Smooth muscle cell (in vitro differentiated cells): ENCODE measurements around the gene OSBP2. TPM values are rescaled to one million over a fixed set of nuclear protein-coding genes. Genes with fewer than 3 reads are reported as not detected.
"Not testable (repeated sequence)": the region's sequence is repeated elsewhere in the genome, so short reads cannot be mapped to it uniquely, and the experiment has no call there.

Experiments used
- DNase-seq: peaks from one replicate; lab custom pipeline; 2025; ENCODE audit not compliant: unreplicated experiment; lab: John Stamatoyannopoulos, UW
- H2AFZ ChIP-seq: fragments of 200-600 bp; sonication (generic); 2 replicates; pipeline ENCODE4 v1.6.0; 2016; ENCODE audit warnings: antibody characterized with exemption, low read depth, mild to moderate bottlenecking
- H3F3A ChIP-seq: fragments of 200-600 bp; sonication (generic); 2 replicates; pipeline ENCODE4 v1.6.0; 2017; ENCODE audit warnings: antibody characterized with exemption, low read depth
- H3K27ac ChIP-seq: fragments of 200-600 bp; sonication (generic); 2 replicates; pipeline ENCODE4 v1.5.1; 2016; ENCODE audit warnings: low read depth, mild to moderate bottlenecking
- H3K27me3 ChIP-seq: fragments of 200-600 bp; sonication (generic); 2 replicates; pipeline ENCODE4 v1.6.1; 2016; ENCODE audit warnings: low read depth, mild to moderate bottlenecking
- H3K36me3 ChIP-seq: fragments of 200-600 bp; sonication (generic); 2 replicates; pipeline ENCODE4 v1.5.1; 2016; ENCODE audit warnings: low read depth
- H3K4me1 ChIP-seq: fragments of 200-600 bp; sonication (generic); 2 replicates; pipeline ENCODE4 v1.5.1; 2016; ENCODE audit warnings: low read depth
- H3K4me2 ChIP-seq: fragments of 200-600 bp; sonication (generic); 2 replicates; pipeline ENCODE4 v1.6.0; 2016; ENCODE audit warnings: mild to moderate bottlenecking
- H3K4me3 ChIP-seq: fragments of 200-600 bp; sonication (generic); 2 replicates; pipeline ENCODE4 v1.5.1; 2016; ENCODE audit warnings: mild to moderate bottlenecking
- H3K79me2 ChIP-seq: fragments of 200-600 bp; sonication (generic); 2 replicates; pipeline ENCODE4 v1.6.0; 2016; ENCODE audit warnings: low read depth, mild to moderate bottlenecking
- H3K9ac ChIP-seq: fragments of 200-600 bp; sonication (generic); 2 replicates; pipeline ENCODE4 v1.6.0; 2016; ENCODE audit warnings: low read depth
- H3K9me3 ChIP-seq: fragments of 200-600 bp; sonication (generic); replicated peaks from 2 replicates; pipeline ENCODE4 v1.5.1; 2016; ENCODE audit warnings: low read depth
- H4K20me1 ChIP-seq: fragments of 200-600 bp; sonication (generic); 2 replicates; pipeline ENCODE4 v1.6.0; 2016; ENCODE audit warnings: low read depth
- WGBS: methylation state at CpG from one replicate; pipeline ENCODE4 v1.1.7; 2016; ENCODE audit warnings: low lambda C conversion rate; 5-methylcytosine and 5-hydroxymethylcytosine counted together
- polyA plus RNA-seq: library from polyadenylated mRNA; unstranded; fragments of >200 nt; fragmentation: Nextera tagmentation; extraction: Ambion mirVana; gene quantifications from 2 replicates; pipeline ENCODE4 v1.2.1, GENCODE V29; 2016
- total RNA-seq: library from RNA; depleted of rRNA; stranded (reverse); fragments of >200 nt; gene quantifications from 2 replicates; pipeline ENCODE4 v1.2.3, GENCODE V29; 2014
- TF ChIP-seq, protein P1 (sequence below): fragments of 200-600 bp; sonication (generic); IDR thresholded peaks from 2 replicates; pipeline ENCODE4 v1.5.1; 2017; ENCODE audit warnings: borderline replicate concordance, mild to moderate bottlenecking, antibody characterized with exemption; ENCODE audit not compliant: insufficient read depth, poor library complexity, severe bottlenecking

OSBP2 gene
- total and polyA plus RNA-seq, 2 experiments from 2014 or later = 4.6 to 4.9 TPM

DNA sequence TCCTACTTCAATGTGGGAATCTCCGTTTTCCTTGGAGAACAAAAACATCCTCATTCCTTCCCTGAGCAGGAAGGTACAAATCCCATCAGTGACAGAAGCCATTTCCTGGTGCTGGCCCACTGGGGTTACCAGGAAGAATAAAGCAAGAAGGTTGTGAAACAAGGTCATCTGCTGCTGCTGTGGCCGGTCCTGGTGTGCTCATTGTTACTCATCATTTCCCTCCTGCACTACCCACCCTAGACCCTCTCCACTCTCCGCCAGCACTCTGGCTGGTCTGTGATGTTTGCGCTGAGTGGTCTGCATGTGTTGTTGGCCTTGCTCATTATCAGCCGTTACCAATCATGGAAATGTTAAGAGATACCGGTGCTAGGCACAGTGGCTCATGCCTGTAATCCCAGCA, 37.0 kb downstream of the OSBP2 start:
- no peaks in the 10 kb centered on the region for H3F3A ChIP-seq
- WGBS = 93% methylated on average over 6 of the region's 6 CpGs
- H3K27ac ChIP-seq = no peak overlapping the region
- H3K27me3 ChIP-seq = peaks cover 3% of the 10 kb centered on the region
- DNase-seq = no peak
- no peaks in the 10 kb centered on the region for H3K9me3 ChIP-seq
- TF ChIP-seq, protein P1, sequence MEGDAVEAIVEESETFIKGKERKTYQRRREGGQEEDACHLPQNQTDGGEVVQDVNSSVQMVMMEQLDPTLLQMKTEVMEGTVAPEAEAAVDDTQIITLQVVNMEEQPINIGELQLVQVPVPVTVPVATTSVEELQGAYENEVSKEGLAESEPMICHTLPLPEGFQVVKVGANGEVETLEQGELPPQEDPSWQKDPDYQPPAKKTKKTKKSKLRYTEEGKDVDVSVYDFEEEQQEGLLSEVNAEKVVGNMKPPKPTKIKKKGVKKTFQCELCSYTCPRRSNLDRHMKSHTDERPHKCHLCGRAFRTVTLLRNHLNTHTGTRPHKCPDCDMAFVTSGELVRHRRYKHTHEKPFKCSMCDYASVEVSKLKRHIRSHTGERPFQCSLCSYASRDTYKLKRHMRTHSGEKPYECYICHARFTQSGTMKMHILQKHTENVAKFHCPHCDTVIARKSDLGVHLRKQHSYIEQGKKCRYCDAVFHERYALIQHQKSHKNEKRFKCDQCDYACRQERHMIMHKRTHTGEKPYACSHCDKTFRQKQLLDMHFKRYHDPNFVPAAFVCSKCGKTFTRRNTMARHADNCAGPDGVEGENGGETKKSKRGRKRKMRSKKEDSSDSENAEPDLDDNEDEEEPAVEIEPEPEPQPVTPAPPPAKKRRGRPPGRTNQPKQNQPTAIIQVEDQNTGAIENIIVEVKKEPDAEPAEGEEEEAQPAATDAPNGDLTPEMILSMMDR = no peak
- H3K36me3 ChIP-seq = no peaks in the 10 kb centered on the region
- no peak overlapping the region for H3K4me2 ChIP-seq
- H3K4me3 ChIP-seq = no peak overlapping the region
- H3K9ac ChIP-seq = no peak overlapping the region
- no peaks in the 10 kb centered on the region for H4K20me1 ChIP-seq
- H3K4me1 ChIP-seq = no peaks in the 10 kb centered on the region
- H3K79me2 ChIP-seq = no peaks in the 10 kb centered on the region
- H2AFZ ChIP-seq = no peak overlapping the region

- DNase-seq = no peak
- H3K9me3 ChIP-seq = no peaks in the 10 kb centered on the region
- no peak overlapping the region for H3K4me3 ChIP-seq
- H3K4me2 ChIP-seq = no peak overlapping the region
- H3F3A ChIP-seq = no peaks in the 10 kb centered on the region
- TF ChIP-seq, protein P1 = no peak
- H2AFZ ChIP-seq = no peak overlapping the region
- WGBS = 87% methylated on average over 5 of the region's 5 CpGs
- H3K9ac ChIP-seq = no peak overlapping the region
- no peak overlapping the region for H3K27ac ChIP-seq
- no peaks in the 10 kb centered on the region for H3K36me3 ChIP-seq
- no peaks in the 10 kb centered on the region for H3K4me1 ChIP-seq
- H4K20me1 ChIP-seq = no peaks in the 10 kb centered on the region
- H3K27me3 ChIP-seq = peaks cover 3% of the 10 kb centered on the region
- H3K79me2 ChIP-seq = no peaks in the 10 kb centered on the region
Observed at GRCh38 chr22:30732426-30732825, 37.8 kb downstream of the OSBP2 start.

GRCh38 chr22:30733181-30733631, 38.5 kb downstream of the OSBP2 start:
- H3K27me3 ChIP-seq = peaks cover 3% of the 10 kb centered on the region
- no peak overlapping the region for H3K9ac ChIP-seq
- 81% methylated on average over 7 of the region's 7 CpGs for WGBS
- no peaks in the 10 kb centered on the region for H3K79me2 ChIP-seq
- no peak for DNase-seq
- H3K27ac ChIP-seq = no peak overlapping the region
- no peaks in the 10 kb centered on the region for H4K20me1 ChIP-seq
- no peaks in the 10 kb centered on the region for H3F3A ChIP-seq
- no peak overlapping the region for H3K4me3 ChIP-seq
- no peaks in the 10 kb centered on the region for H3K9me3 ChIP-seq
- no peaks in the 10 kb centered on the region for H3K4me1 ChIP-seq
- TF ChIP-seq, protein P1 = no peak
- no peak overlapping the region for H2AFZ ChIP-seq
- no peaks in the 10 kb centered on the region for H3K36me3 ChIP-seq
- no peak overlapping the region for H3K4me2 ChIP-seq

DNA sequence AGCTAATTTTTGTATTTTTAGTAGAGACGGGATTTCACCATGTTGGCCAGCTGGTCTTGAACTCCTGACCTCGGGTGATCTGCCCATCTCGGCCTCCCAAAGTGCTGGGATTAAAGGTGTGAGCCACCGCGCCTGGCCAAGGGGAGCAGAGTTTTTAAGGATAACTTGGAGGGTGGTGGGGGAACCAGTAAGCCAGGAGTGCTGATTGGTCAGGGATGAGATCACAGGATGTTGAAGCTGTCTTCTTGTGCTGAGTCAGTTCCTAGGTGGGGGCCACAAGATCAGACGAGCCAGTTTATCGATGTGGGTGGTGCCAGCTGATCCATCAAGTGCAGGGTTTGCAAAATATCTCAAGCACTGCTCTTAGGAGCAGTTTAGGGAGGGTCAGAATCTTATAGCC, 45.3 kb downstream of the OSBP2 start:
- H3F3A ChIP-seq, H3K4me1 ChIP-seq, H2AFZ ChIP-seq, H3K9me3 ChIP-seq, H3K4me2 ChIP-seq, H3K27me3 ChIP-seq, H4K20me1 ChIP-seq, H3K9ac ChIP-seq, H3K79me2 ChIP-seq, DNase-seq, H3K36me3 ChIP-seq, H3K4me3 ChIP-seq, H3K27ac ChIP-seq: not testable (repeated sequence)
- WGBS = 88% methylated on average over 7 of the region's 7 CpGs

DNA sequence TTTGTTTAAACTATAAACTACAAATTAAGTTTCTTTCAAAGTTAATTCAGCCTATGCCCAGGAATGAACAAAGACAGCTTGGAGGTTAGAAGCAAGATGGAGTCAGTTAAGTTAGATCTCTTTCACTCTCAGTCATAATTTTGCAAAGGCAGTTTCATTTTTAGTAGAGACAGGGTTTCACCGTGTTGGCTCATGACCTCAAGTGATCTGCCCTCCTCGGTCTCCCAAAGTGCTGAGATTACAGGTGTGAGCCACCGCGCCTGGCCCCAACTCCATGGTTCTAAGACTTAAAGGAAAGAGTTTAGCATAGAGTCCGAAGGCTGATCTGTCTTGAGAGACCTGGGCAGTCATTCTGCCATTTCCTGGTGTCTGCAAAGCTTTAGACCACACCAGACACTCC, 45.8 kb downstream of the OSBP2 start:
- not testable (repeated sequence) for H3K79me2 ChIP-seq, H2AFZ ChIP-seq, H4K20me1 ChIP-seq, H3K27ac ChIP-seq, H3K4me1 ChIP-seq, H3K9me3 ChIP-seq, H3K4me3 ChIP-seq, H3K4me2 ChIP-seq, DNase-seq, H3K27me3 ChIP-seq, H3K9ac ChIP-seq, H3K36me3 ChIP-seq, H3F3A ChIP-seq
- WGBS = 93% methylated on average over 5 of the region's 5 CpGs
